Hippocampal formation (tissue), 2 donors: Measurements from ENCODE around the gene AZGP1.
"Not testable (repeated sequence)": the region's sequence is repeated elsewhere in the genome, so short reads cannot be mapped to it uniquely, and the experiment has no call there.

Experiments used
- DNase-seq, 2 donors: peaks; one replicate each; lab custom pipeline; 2025; lab: John Stamatoyannopoulos, UW

AZGP1 gene

GRCh38 chr7:99950819-99951218 is 25.0 kb downstream of the AZGP1 start:
- DNase-seq, result not testable (repeated sequence)

- no peak for DNase-seq
These were observed 26.1 kb downstream of the AZGP1 start for GRCh38 chr7:99949645-99950228.

- no peak for DNase-seq
These were observed 28.2 kb downstream of the AZGP1 start for GRCh38 chr7:99947608-99948007.

DNA sequence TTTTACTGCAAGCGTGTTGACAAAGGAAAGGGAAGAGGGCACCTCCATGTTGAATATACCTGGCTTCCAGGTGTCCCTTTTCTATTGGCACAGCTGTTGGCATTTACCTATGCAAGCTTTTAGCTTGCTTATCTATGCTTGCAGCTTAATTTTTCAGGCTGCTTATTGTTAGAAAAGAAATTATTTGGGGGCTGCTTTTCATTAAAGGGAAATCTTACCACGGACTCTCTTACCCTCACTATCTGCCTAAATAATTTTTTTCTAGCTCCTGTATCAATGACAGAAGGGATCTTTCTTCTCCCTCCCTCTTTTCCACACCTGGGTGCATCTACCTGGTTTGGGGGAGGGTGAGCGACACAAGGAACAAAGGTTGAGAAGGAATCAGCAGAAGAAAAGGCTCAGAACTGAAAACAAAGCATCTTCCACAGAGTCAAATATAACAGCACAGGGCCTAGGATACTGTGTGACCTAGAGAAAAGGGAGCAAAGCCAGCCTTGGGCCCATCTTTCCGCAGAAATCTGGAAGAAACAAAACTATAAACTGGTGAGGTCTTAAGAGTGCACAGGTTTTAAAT is 31.2 kb downstream of the AZGP1 start:
- no peak for DNase-seq

DNA sequence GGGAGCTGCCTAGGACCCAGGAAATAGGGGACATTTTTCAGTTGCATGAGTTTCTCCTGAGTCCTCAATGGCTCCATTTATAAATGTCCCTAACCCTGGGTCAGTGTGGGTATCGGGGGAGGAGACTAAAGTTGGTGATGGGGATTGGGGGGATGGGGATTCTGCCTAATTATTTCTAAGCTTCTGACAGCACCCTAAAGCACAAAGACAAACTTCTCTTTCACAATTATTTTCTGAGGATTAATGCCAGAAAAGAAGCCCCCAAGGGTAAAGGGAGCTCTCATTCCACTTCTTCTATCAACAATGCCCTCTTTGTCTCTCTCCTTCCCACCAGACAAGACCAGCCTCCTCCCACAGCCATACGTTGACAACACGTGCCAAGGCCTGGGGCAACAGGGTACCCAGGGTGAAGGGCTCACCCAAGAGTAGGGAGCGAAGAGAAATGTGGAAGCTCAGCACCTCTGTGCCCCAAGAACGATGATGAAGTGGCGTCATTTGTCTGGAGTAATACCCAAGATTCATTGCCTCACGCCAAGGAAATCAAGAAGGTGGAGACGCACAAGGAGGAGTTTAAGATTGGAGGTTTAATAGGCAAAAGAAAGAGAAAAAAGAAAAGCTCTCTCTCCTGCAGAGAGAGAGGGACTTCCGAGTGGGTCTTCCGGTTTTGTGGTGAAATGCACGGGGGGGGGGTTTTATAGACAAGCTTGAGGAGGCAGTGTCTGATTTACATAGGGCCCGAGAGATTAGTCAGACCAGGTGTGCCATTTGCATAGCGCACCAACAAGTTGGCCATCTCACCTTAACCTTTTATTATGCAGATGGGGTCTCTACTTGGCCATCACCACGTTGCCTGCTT is 32.0 kb downstream of the AZGP1 start:
- no peak for DNase-seq

DNA sequence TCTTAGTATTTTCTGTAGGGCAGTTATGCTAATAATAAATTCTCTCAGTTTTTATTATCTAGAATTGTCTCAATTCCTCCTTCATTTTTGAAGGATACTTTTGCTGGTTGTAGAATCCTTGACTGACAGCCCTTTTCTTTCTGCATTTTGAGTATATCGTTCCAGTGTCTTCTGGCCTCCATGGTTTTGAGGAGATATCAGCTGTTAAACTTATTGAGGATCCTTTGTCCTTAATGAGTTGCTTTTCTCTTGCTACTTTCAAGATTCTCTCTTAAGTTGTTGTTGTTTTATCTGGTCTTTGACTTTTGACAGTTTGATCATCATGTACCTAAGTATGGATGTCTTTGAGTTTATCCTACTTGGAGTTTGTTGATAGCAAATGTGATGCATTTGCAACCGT is 37.5 kb downstream of the AZGP1 start:
- DNase-seq, result no peak

GRCh38 chr7:99935009-99935408 is 40.8 kb downstream of the AZGP1 start:
- DNase-seq, result not testable (repeated sequence)

GRCh38 chr7:99930376-99930775 is 45.5 kb downstream of the AZGP1 start:
- DNase-seq, result no peak

- DNase-seq, result no peak
These were observed 46.1 kb downstream of the AZGP1 start for GRCh38 chr7:99929730-99930053.

- peak; percentile 8 to 11 for DNase-seq
These were observed 46.7 kb downstream of the AZGP1 start, which contains the start of gene GJC3 for GRCh38 chr7:99928994-99929729. Gene GJC3 (minus strand): TSS chr7:99929620. CDS start chr7:99929620, 0 bp downstream.

DNA sequence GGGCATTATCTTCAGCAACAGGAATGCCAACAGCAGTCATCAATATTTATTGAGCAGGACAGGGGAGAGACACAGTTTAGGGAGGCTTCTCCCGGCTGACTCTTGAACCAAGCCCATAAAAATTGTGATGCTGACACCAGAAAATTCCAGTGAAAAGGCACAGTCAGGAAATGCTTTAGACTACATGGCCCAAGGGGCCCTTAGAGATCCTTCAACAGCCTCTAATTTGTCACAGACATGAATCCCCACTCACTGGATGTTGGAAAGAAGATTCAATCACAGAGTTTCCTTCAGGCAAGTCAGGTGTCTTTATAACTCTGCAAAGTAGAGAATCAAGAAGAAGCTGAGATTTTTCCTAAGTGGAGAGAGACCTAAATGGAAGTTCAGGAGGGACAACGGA is 47.6 kb downstream of the AZGP1 start:
- DNase-seq, result no peak

DNA sequence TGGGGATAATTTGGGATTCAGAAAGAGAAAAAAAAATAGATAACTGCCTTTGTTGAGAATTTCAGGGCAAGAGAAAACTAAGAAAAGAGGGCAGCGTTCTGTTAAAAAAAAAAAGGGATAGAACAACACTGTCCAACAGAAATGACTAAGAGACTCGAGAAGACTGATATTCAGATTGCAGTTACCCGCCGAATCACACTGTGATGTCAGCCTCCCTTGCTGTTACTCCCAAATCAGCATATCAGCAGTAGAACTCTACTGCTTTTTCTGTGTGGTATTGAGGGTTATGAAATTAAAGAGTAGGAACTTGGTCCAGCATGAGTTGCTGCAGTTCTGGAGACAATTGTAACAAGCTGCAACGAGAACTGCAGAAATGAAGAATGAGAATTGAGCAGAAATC is 48.3 kb downstream of the AZGP1 start:
- no peak for DNase-seq

DNA sequence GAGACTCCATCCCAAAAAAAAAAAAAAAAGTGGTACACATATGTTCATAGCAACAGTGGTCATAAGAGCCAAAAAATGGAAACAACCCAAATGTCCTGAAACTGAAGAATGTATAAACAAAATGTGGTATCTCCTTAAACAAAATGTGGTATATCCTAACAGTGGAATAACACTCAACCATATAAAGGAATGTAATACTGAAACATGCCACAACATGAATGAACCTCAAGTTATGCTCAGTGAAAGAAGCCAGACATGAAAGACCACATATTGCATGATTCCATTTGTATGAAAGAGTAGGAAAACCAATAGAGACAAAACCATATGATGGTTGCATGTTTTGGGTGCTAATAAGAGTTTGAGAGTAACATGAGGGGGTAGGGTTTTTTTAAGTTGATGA is 49.5 kb downstream of the AZGP1 start:
- no peak for DNase-seq

DNA sequence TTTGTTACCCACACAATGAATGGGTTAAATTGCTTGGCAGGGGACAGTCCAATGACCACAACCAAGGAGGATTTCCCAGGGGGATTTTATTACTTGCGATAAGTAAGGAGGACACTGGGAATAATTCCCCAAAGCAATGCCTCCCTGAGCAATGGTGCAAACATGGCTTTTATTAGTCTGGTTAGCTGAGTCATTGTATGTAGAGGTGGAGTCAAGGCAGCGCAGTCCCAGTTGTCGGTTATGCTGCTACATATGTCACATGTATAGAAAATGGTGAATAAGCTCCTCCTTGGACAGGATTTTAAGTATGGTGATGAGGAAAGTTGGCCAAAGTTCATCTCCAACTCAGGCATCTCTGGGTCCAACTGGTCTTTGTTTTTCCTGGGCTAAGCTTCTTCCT is 52.6 kb downstream of the AZGP1 start:
- no peak for DNase-seq

DNA sequence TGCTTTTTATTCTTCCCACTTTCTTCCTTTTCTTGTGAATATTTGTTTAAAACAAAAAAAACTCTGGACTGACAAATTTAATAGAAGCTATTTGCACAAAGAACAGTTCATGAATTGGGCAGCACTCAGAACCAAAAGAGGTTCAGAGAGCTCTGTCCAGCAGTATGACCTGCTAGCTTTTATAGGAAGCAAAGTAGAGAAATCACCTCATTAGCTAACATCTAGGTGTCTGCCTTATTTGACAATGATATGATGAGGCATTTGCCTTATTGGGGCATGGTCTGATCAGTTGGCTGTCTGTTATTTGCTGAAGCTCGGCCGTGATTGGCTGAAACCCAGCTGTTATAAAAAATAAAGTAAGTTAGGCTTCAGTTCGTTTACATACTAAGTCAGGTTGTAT is 55.7 kb downstream of the AZGP1 start:
- no peak for DNase-seq

DNA sequence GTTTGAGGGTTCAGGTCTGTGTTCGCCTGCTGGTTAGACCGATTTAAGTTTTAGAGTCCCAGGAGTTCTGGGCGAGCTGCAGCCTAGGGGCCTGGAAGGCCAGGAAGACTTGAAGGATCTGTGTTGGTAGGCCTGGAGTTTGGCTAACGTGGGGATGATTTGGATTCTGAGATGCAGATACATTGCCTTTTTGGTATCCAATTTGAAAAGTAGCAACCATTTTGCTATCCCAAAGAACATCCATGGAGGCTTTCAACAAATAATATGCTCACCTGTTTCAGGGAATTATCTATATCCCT is 56.1 kb downstream of the AZGP1 start:
- DNase-seq, result no peak

GRCh38 chr7:99918959-99919813 is 56.6 kb downstream of the AZGP1 start, which contains the start of gene TRIM4:
Gene TRIM4 (minus strand): TSS chr7:99919530. CDS start chr7:99919401, 129 bp downstream.
- peak; percentile 81 to 90 for DNase-seq
